SW 1271 (cell line): ENCODE results near the gene TRAPPC1.

Experiments
- DNase-seq, 2 experiments: peaks; one replicate each; lab custom pipeline; 2025; lab: John Stamatoyannopoulos, UW

TRAPPC1 gene

DNA sequence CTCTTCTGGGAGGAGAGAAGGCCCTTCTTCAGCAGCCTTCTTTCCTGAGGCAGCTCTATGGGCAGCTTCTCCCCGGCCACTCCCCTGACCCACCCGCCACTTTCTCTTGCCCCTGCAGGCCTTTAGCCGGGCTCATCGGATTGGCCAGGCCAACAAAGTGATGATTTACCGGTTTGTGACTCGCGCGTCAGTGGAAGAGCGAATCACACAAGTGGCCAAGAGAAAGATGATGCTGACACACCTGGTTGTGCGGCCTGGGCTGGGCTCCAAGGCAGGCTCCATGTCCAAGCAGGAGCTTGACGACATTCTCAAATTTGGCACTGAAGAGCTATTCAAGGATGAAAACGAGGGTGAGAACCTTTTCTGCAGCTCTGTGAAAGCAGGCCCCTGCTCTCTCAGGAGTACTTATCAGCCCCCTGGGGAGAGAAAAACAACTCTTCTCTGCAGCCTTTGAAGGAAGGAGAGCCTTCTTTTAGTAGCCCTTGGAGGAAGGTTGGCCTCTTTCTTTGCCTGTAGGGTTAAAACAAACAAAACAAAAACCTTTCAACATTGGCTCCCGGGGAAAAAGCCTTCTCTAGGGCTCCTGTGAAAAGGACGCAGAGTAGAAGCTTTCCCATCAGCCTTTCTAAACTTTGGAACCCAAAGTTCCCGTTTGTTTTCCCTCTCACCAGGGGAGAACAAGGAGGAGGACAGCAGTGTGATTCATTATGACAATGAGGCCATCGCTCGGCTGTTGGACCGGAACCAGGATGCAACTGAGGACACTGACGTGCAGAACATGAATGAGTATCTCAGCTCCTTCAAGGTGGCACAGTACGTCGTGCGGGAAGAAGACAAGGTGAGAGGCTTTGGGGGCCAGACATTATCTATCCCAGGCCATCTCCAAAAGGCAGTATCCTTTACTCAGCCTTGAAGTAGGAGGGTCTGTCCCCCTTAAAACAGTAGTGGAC is 28.3 kb downstream of the TRAPPC1 start:
- no peak for DNase-seq

DNA sequence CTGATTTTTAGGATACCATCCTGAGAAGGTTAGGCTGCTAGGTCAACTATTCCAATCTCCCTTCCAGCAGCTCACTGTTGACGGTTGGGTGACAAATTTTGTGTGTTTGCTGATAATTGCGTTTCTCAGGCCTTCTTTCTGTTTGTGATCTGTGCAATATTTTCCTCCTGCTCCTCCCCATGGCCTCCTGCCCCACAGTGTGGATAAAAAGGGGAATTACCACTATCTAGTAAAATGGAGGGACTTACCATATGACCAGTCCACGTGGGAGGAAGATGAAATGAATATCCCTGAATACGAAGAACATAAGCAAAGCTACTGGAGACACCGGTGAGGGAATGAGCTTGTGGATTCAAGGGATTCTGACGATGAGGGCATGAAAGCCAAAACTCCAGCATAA is 34.0 kb downstream of the TRAPPC1 start:
- DNase-seq, result peak in 1 of 2 experiments; percentile 46

DNA sequence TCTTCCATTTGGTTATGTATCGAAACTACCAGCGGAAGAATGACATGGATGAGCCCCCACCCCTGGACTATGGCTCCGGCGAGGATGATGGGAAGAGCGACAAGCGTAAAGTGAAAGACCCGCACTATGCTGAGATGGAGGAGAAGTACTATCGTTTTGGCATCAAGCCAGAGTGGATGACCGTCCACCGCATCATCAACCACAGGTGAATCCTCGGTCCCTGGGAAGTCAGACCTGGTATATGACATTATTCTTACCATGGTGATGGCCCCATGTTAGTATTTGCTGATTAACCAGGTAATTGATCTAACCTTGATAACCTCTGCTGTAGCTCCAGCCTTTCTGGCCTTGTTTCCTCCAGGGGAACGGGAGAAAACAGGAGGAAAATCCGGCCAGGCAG is 34.7 kb downstream of the TRAPPC1 start:
- no peak for DNase-seq

DNA sequence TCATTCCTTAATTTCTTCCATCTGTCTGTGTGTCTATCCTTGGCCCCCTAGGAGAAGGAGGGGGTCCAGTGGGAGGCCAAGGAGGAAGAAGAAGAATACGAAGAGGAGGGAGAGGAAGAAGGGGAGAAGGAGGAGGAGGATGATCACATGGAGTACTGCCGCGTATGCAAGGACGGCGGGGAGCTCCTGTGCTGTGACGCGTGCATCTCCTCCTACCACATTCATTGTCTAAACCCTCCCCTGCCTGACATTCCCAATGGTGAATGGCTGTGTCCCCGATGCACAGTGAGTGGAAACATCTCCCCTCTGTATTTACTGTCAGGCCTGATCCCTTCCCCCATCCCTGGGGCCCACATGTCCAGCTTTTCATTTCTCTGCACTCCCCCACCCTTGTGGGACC is 36.9 kb downstream of the TRAPPC1 start:
- DNase-seq, result no peak

DNA sequence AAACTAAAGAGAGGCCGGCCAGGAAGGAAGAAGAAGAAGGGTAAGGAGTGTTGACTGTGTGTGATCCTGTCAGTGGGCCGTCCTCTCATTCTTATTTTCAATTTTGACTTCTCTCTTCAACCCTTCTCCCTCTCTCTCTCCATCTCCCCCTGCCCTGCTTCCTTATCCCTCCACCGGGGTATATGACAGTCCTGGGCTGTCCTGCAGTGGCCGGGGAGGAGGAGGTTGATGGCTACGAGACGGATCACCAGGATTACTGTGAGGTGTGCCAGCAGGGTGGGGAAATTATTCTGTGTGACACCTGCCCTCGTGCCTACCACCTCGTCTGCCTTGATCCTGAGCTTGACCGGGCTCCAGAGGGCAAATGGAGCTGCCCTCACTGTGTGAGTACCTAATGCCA is 37.5 kb downstream of the TRAPPC1 start:
- no peak for DNase-seq

DNA sequence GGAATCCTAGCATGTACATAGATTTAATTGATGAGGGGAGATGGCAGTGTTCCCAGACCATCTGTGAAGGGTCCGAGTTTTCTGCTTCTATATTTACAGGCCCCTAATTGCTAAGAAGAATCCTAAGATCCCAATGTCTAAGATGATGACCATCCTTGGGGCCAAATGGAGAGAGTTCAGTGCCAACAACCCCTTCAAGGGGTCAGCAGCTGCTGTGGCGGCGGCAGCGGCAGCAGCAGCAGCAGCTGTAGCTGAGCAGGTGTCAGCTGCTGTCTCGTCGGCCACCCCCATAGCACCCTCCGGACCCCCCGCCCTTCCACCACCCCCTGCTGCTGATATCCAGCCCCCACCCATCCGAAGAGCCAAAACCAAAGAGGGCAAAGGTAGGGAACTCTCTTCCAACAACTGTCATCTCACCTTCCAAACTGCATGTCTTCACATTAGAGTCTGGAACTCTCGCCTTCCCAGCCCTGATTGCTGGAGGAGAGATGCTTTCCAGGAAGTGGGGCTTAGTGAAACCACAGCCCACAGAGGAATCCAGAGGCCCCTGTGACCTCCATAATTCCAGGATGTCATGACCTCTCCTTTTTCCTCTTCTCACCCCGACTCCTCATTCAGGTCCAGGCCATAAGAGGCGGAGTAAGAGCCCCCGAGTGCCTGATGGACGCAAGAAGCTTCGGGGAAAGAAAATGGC is 38.4 kb downstream of the TRAPPC1 start:
- DNase-seq, result no peak

DNA sequence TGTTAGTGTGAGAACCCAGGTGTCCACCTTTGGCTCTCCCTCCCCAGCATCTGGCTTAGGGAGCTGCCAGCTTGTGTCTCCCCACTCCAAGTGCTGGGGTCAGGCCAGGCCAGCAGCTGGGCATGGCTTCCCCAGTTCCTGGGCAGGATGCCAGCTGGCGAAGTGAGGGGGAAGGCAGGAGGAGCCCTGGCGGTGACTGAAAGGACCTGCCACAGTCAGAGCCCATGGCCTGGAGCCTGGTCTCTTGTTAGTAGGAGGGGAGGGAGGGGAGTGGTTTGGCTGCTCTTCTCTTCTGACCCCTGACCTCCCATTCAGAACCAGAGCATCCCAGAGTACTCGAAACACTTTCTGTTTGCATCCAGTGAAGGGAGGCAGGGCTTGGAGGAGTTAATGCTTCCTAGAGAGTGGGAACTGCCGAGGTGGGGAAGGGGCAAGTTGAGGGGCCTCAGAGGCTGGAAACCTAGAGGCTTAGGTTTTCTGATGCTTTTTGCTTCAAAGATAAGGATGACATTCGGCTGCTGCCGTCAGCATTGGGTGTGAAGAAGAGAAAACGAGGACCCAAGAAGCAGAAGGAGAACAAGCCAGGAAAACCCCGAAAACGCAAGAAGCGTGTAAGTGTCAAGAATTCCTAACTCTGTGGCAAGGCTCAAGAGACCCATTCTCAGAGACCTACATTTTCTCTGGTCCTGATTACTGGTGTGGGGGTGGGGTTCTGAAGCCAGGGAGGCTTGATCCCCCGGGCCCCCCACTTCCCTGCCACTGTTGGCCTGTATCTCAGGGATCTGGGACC is 42.4 kb downstream of the TRAPPC1 start:
- DNase-seq, result peak; percentile 80 to 82

DNA sequence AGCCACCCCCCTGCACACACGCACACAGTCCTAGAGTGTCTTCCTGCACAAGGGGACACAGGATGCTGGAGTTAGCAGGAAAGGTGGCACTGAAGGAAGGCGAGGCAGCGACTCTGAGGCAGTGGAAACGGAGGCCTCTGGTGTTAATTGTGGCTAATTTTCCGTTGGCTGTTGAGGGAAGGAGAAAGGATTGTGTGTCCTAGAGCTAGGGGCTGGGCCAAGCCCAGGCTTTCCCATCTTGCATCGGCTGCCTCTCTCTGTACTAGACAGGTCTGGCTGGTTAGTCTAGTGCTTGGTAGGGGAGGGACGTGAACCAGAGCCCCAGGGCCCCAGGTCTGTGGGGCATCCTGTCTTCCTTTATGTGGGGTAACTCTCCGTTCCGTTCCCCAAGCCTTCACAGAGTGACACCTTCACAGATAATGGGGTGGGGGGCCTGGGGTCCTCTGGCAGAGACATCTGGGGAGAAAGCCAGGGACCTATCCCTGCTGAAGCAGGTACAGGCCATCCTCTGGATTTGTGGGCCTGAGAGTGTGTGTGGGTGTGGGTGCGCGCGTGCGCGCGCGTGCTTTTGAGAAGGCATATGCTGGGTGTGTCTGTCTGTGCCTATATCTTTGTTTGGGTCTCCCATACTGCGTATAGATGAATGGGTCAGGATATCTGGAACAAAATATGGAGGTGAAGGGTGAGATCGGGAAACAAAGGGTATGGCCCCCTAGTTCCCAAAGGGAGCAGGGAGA is 43.4 kb downstream of the TRAPPC1 start, which contains the start of gene CHD3:
Gene CHD3 (plus strand): TSS at position 606 of the 737 bp plus-strand sequence. CDS start 212 bp downstream, outside the sequence.
- DNase-seq, result no peak

DNA sequence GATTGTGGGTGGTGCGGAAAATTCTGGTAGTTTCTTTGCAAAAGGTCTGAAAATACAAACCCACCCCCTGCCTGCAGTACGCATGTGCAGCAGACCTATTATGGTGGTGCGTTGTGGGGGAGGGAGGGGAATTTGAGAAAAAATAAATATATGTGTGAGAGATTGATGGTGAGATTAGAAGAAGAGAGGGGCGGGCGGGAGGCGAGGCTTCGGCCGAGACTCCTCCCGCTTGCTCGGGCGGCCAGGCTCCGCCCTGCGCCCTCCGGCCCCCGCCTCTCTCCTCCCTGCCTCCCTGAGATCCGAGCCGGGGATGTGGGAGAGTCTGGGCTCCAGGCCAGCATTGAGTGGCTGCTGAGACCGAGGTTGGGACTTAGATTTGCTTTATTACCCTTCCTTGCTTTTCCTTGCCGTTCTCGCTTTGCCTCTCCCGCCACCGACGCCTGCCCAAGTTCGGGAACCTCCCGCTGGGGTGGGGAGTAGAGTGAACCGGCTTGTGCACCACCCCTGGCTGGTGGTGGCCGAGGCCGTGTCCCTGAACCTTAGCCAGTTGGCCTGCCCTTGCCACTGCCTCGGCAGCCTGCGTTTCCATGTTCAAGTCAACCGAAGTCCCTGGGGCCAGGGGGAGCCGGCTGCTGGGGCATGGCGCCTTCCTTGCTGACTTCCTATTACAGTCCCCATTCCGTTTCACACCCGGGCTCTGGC is 44.1 kb downstream of the TRAPPC1 start:
- DNase-seq, result peak; percentile 78 to 94

DNA sequence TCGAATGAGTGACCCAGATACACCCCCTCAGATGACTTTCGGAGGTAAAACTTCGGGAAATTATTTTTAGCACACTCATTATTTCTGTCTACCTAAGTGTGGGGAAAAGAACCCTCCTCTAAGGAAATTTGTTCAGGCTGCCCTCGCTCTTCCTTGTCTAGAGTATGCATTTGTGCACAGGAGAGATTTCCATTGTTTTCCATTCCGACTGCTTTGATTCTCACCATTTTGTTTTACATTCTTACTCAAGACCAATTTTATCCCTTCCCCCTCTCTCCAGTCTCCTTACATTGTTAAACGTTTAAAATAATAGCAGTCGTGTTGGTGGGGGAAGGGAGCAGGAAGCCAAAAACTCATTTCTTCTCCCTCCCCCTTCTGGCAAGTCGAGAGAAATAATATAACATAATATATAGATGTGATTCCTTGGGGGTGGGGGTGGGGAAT is 44.7 kb downstream of the TRAPPC1 start:
- no peak for DNase-seq

GRCh38 chr17:7886227-7887037 is 45.3 kb downstream of the TRAPPC1 start:
- peak in 1 of 2 experiments; percentile 62 for DNase-seq

DNA sequence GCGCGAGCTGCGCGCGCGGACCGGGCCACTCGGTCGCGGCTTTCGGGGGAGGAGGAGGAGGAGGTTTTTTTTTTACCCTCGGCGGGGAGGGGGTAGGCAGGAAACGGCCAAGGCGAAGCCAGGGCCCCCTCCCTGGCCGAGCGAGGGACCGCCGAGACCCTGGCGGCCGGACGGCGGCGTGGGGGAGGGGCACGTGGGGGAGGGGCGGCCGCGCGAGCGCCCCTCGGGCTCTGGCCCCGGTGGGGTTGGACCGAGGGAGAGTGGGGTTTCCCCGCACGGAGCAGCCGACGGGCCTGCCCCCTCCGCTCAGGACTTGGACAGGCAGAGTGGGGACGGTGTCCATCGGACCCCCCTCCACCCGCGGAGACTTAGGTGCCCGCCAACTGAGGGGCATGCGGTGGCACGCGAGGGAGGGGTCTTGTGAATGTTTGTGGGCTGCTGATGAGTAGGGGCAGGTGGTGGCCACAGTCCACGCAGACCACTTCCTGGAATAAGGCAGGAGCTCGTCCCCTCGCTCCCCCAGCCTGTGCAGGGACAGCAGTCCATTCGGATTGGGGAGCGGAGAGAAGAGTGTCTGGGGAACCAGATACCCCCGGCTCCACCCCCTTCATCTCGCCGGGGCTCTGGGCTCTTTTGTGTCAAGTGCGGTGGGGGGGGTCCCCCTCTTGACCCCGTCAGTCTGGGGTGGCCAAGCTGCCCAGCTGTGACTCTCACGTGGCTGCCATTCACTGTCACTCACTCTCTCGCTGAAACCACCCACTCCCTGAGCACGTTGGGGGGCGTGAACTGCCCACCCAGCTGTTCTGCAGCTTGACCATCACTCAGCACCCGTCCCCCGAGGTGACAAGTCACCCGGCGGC is 46.1 kb downstream of the TRAPPC1 start:
- DNase-seq, result peak in 1 of 2 experiments; percentile 62

DNA sequence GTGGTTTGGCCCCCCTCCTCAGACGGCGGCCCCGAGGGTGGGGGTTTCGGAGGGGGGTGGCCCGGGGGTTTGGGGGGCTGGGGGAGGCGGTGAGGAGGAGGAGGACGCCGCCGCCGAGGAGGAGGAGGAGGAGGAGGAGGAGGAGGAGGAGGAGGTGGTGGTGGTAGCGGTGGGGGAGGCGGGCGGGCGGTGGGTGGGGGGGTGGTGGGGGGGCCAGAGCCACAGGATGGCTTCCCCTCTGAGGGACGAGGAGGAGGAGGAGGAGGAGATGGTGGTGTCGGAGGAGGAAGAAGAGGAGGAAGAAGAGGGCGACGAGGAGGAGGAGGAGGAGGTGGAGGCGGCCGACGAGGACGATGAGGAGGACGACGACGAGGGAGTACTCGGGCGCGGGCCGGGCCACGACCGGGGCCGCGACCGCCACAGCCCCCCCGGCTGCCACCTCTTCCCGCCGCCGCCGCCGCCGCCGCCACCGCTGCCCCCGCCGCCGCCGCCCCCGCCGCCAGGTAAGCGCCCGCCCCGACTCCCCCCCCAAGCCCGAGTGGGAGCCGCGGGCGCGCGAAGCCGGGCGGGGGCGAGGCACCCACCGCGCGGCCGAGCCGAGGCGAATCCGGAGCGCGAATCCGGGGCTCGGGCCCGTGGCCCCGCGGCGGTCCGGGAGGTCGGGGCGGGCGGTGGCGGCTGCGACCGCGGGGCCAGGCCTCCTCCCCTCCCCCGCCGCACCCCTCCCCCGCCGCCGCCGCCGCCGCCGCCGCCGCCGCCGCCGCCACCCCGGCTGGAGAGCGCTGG is 47.0 kb downstream of the TRAPPC1 start:
- no peak for DNase-seq

- peak in 1 of 2 experiments; percentile 15 for DNase-seq
These were observed 47.9 kb downstream of the TRAPPC1 start for GRCh38 chr17:7883781-7884386.

- DNase-seq, result no peak
These were observed 49.1 kb downstream of the TRAPPC1 start for GRCh38 chr17:7882629-7883028.

GRCh38 chr17:7882068-7882467 is 49.7 kb downstream of the TRAPPC1 start:
- DNase-seq, result no peak

- DNase-seq, result no peak
These were observed 50.3 kb downstream of the TRAPPC1 start for GRCh38 chr17:7881276-7882054.
